ENCODE measurements around the gene KCNN3.

GRCh38 chr1:154686507-154686906 lies 183.6 kb downstream of the KCNN3 start:
- TF ChIP-seq ZNF138 (tag by site-specific recombination; IDR thresholded peaks at IDR 0.05; ENCODE audit: borderline replicate concordance) (no peak), ZNF777 (tag by site-specific recombination; IDR thresholded peaks at IDR 0.05; ENCODE audit: borderline replicate concordance) (no peak), CTCF (tag by site-specific recombination; IDR thresholded peaks at IDR 0.05) (no peak), REST (tag by site-specific recombination; IDR thresholded peaks at IDR 0.05) (no peak), ZNF18 (tag by site-specific recombination; IDR thresholded peaks at IDR 0.05) (no peak), ZBTB17 (tag by site-specific recombination; IDR thresholded peaks at IDR 0.05) (no peak), ZFP41 (tag by site-specific recombination; IDR thresholded peaks at IDR 0.05; ENCODE audit: borderline replicate concordance) (no peak), ZBTB26 (tag by site-specific recombination; optimal IDR thresholded peaks at IDR 0.05) (no peak), ZNF704 (tag by site-specific recombination; IDR thresholded peaks at IDR 0.05) (no peak), TSHZ1 (tag by site-specific recombination; IDR thresholded peaks at IDR 0.05; ENCODE audit: borderline replicate concordance) (no peak), ATF2 (tag by site-specific recombination; IDR thresholded peaks at IDR 0.05; ENCODE audit: low read depth) (no peak)
